GM12864 (cell line): ENCODE measurements around the gene ZNF683.

Experiments used
- DNase-seq: peaks from one replicate; pipeline ENCODE4 v3.0.0-alpha.2; 2011; ENCODE audit warnings: low read depth
- H3K4me3 ChIP-seq: 2 replicates; pipeline ENCODE4 v1.5.1; 2011; ENCODE audit warnings: mild to moderate bottlenecking, low read depth, low read length, control low read depth
- TF ChIP-seq, protein P1 (sequence below): IDR thresholded peaks from 2 replicates; pipeline ENCODE4 v1.5.1; 2011; ENCODE audit warnings: low read depth, mild to moderate bottlenecking, moderate library complexity, low read length, control low read depth, inconsistent platforms; ENCODE audit errors: missing control alignments

ZNF683 gene

GRCh38 chr1:26346274-26347033 lies 26.1 kb downstream of the ZNF683 start:
- no peak overlapping the region for H3K4me3 ChIP-seq
- no peak for DNase-seq

DNA sequence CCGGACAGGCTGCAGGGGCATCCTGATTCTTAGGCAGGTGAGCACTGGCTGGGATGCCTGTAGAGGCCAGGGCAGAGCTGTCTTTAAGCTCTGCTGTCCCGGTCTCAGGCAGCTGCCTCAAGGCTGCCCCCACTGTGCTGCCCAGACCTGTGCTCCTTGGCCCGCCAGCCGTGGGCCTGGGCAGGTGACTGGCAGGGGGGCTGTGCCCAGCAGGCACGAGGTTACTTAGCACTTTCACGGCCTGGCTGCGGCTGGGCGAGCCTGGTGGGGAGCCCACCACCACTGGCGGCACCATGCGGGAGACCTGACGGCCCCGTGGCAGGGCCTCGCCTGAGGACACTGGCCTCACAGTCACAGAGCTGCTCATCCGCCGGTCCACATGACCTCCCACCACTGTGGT lies 26.8 kb downstream of the ZNF683 start:
- TF ChIP-seq, protein P1, sequence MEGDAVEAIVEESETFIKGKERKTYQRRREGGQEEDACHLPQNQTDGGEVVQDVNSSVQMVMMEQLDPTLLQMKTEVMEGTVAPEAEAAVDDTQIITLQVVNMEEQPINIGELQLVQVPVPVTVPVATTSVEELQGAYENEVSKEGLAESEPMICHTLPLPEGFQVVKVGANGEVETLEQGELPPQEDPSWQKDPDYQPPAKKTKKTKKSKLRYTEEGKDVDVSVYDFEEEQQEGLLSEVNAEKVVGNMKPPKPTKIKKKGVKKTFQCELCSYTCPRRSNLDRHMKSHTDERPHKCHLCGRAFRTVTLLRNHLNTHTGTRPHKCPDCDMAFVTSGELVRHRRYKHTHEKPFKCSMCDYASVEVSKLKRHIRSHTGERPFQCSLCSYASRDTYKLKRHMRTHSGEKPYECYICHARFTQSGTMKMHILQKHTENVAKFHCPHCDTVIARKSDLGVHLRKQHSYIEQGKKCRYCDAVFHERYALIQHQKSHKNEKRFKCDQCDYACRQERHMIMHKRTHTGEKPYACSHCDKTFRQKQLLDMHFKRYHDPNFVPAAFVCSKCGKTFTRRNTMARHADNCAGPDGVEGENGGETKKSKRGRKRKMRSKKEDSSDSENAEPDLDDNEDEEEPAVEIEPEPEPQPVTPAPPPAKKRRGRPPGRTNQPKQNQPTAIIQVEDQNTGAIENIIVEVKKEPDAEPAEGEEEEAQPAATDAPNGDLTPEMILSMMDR: no peak
- no peak overlapping the region for H3K4me3 ChIP-seq
- no peak for DNase-seq

More at GRCh38 chr1:26346274-26347033, 26.1 kb downstream of the ZNF683 start:
- TF ChIP-seq, protein P1: no peak

- TF ChIP-seq, protein P1: no peak
- H3K4me3 ChIP-seq: no peak overlapping the region
- DNase-seq: no peak
Observed at GRCh38 chr1:26344147-26344920, 28.2 kb downstream of the ZNF683 start.

DNA sequence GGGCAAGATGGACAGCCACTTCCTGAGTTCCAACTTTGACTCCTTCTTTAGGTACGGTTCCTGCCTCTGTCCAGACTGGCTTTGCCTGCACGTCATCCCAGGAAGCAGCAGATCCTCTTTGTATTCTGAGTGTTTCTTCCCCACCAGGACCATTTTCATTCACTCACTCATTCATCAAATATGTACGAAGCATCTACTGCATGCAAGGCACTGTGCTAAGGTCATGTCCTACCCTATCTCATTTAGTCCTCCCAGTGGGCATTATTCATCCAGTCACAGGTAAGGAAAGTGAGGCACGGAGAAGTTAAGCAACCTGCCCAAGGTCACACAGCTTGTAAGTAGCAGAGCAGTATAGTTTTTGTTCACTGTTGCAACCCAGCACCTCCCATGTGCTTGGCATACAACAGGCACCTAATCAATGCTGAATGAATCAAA lies 32.5 kb downstream of the ZNF683 start:
- DNase-seq: no peak
- no peak overlapping the region for H3K4me3 ChIP-seq
- TF ChIP-seq, protein P1: no peak

GRCh38 chr1:26338670-26339069 lies 33.9 kb downstream of the ZNF683 start:
- no peak for DNase-seq

GRCh38 chr1:26337625-26338024 lies 34.9 kb downstream of the ZNF683 start:
- TF ChIP-seq, protein P1: no peak
- DNase-seq: no peak
- H3K4me3 ChIP-seq: no peak overlapping the region

More at GRCh38 chr1:26338670-26339069, 33.9 kb downstream of the ZNF683 start:
- H3K4me3 ChIP-seq: no peak overlapping the region
- TF ChIP-seq, protein P1: no peak

DNA sequence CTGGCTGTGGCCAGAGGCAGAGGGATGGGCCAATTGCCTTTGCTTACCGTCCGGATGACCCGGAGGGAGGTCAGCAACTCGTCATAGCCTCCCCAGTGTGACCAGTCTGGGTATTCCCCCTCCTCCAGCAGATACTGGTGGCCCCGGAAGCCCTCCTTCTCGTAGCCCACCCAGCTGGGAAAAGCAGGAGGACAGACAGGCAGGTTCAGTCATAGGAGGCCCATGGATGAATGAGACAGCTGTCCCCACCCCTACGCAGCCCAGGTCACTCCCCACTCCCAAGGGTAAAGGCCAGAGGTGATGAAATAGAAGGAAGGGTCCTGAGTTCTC lies 35.4 kb downstream of the ZNF683 start:
- TF ChIP-seq, protein P1: no peak
- no peak for DNase-seq
- no peak overlapping the region for H3K4me3 ChIP-seq
